Endothelial cell of umbilical vein (primary cell): ENCODE results near the gene ZFP57.

ENCODE experiments used
- CTCF ChIP-seq, 2 donors: IDR thresholded peaks; 1 replicate in 1 of 2; 2 replicates in 1 of 2; pipeline ENCODE4 v1.5.1; 2011; ENCODE audit warnings: low read length in 2 of 2, mild to moderate bottlenecking in 2 of 2, moderate library complexity in 2 of 2, control low read depth in 1 of 2, inconsistent platforms in 1 of 2, low read depth in 1 of 2; ENCODE audit not compliant: insufficient read depth in 1 of 2; ENCODE audit errors: extremely low read depth in 1 of 2
- GATA2 ChIP-seq: IDR thresholded peaks from 2 replicates; pipeline ENCODE4 v1.7.0; 2011; ENCODE audit warnings: low read depth, mild to moderate bottlenecking, moderate library complexity, mixed read lengths, low read length; ENCODE audit not compliant: insufficient read length, insufficient read depth
- POLR2A ChIP-seq: IDR thresholded peaks from 2 replicates; pipeline ENCODE4 v1.6.1; 2012; ENCODE audit warnings: low read depth, mild to moderate bottlenecking, control low read depth, low read length

DNA sequence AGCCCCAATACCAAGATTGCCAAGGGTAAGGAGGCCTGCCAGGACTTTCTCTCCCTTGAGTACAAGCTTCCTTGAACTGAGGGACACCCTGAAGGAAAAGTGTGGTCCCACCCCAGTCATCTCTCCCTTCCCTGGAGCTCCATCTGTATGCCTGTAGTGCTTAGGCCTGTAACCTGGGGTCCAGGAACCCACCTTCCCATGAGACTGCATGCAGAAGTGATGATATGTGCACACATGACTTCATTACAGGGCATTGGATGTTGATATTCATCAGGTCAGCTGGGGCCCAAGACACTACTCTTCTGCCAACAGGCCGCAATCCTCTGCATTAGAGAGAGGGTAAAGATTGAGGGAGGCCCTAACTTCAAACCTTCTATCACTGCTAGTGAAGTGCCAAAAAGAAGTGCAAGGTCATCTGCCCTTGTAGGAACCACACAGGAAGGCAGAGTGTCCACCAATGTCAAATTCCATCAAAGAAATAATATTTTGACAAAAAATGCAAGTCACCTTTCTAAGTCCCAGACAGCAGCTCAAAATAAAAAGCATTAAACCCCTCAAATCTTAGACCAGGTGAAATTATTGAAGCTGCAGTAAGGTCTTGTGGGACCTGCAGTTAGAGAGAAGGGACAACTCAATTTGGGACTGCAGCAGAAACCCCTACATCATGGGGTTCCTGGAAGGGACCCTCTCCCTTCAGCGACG lies 47.4 kb upstream of the ZFP57 start:
- TF ChIP-seq CTCF (IDR thresholded peaks at IDR 0.05; ENCODE audit: extremely low read depth in 1 of 2, insufficient read depth in 1 of 2, low read depth in 1 of 2, low read length in 2 of 2) (no peak), POLR2A (no peak), GATA2 (no peak)
